ENCODE data around the gene SMCO4. TPM values are rescaled to one million over a fixed set of nuclear protein-coding genes. Genes with fewer than 3 reads are reported as not detected.

The SMCO4 gene
- total RNA-seq, 1 donor from 2014 or later = 9.6 TPM

DNA sequence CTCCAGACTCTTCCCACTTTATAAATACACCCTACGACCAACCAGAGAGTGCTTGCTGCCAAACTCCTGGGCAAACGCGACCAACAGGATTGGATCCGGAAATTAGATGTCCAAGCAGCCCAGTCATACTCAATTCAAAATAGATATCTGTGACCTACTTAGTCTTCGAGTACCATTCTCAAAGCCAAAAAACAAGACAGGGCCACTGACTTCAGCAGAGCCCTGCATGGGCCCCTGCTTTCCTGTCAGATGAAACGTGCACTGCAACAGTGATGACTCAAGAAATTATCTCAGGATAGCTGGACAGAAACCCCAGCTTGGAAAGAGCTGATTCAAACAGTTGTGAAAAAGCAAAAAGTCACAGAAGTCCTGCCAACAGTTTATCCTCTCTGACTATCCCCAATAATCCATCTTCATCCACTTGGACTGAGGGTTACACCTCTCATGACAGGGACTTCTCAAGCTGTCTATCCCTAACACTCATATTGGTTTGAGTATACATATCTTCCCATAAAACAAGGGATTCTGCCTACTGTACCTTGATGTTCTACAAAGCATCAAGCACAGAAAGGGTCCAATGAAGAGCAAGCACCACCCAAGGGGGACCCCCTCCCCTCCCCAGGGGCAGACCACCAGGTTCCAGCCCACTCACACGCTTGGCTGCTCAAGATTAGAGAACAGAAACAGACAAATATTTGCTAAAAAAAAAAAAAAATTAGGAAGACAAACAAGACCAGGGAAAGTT, 17.4 kb downstream of the SMCO4 start:
- H3K4me3 ChIP-seq = no peak overlapping the region
- TF ChIP-seq, protein P1, sequence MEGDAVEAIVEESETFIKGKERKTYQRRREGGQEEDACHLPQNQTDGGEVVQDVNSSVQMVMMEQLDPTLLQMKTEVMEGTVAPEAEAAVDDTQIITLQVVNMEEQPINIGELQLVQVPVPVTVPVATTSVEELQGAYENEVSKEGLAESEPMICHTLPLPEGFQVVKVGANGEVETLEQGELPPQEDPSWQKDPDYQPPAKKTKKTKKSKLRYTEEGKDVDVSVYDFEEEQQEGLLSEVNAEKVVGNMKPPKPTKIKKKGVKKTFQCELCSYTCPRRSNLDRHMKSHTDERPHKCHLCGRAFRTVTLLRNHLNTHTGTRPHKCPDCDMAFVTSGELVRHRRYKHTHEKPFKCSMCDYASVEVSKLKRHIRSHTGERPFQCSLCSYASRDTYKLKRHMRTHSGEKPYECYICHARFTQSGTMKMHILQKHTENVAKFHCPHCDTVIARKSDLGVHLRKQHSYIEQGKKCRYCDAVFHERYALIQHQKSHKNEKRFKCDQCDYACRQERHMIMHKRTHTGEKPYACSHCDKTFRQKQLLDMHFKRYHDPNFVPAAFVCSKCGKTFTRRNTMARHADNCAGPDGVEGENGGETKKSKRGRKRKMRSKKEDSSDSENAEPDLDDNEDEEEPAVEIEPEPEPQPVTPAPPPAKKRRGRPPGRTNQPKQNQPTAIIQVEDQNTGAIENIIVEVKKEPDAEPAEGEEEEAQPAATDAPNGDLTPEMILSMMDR (IDR thresholded peaks at IDR 0.05) = no peak
- TF ChIP-seq POLR2AphosphoS5 (IDR thresholded peaks at IDR 0.05; ENCODE audit: insufficient read depth in 1 of 2, low read depth in 1 of 2) = no peak
- no peak for TF ChIP-seq POLR2A (IDR thresholded peaks at IDR 0.05)
- no peak for DNase-seq (ENCODE audit: extremely low spot score in 2 of 2)
- H3K27ac ChIP-seq = no peak overlapping the region
- H3K27me3 ChIP-seq = no peaks in the 10 kb centered on the region
- intact Hi-C loops (cut with DNase I) = no loop called here
- H3K36me3 ChIP-seq = no peaks in the 10 kb centered on the region
- peaks cover 24% of the 10 kb centered on the region for H3K4me1 ChIP-seq
- H3K9me3 ChIP-seq = no peaks in the 10 kb centered on the region

DNA sequence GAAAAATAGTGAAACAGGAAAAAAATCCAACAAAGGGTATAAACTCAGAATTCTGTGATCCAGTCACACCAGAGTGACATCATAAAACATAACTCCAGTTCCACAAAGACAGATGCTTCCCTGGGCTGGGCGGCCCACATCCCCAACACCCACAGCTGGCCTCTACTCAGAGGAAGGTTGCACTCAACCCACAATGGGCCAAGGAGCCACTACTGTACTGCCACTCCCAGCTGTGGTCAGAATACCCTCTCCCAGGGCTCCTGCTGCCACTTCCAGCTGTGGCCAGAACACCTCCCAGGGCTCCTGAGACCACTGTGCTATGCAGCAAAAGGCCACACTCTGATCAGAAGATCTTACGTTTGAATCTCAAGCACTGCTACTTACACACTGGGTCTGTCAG, 18.3 kb downstream of the SMCO4 start:
- peaks cover 26% of the 10 kb centered on the region for H3K4me1 ChIP-seq
- TF ChIP-seq, protein P1 (IDR thresholded peaks at IDR 0.05) = no peak
- TF ChIP-seq POLR2AphosphoS5 (IDR thresholded peaks at IDR 0.05; ENCODE audit: insufficient read depth in 1 of 2, low read depth in 1 of 2) (no peak), POLR2A (IDR thresholded peaks at IDR 0.05) (no peak)
- H3K9me3 ChIP-seq = no peaks in the 10 kb centered on the region
- H3K36me3 ChIP-seq = no peaks in the 10 kb centered on the region
- no peaks in the 10 kb centered on the region for H3K27me3 ChIP-seq
- no peak for DNase-seq (ENCODE audit: extremely low spot score in 2 of 2)
- intact Hi-C loops (cut with DNase I) = no loop called here
- no peak overlapping the region for H3K4me3 ChIP-seq
- no peak overlapping the region for H3K27ac ChIP-seq

DNA sequence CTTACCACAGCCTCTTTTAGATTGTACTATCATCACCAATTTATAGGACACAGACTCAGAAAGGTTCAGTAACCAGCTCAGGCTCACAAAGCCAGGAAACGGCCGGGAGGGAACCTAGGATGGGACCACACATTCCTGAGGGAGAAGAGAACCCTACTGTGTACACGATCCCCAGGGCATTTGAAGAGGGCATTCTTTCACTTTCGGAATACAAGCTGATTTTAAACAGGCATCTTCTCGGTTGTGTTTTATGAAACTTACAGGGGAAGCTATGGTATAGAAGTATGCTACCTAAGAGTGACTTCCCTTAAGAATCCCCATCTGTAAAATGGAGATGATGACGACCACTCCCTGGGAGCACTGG, 19.0 kb downstream of the SMCO4 start:
- Histone ChIP-seq H3K27ac (no peak overlapping the region), H3K4me1 (peaks cover 24% of the 10 kb centered on the region), H3K4me3 (no peak overlapping the region), H3K9me3 (no peaks in the 10 kb centered on the region), H3K36me3 (no peaks in the 10 kb centered on the region), H3K27me3 (no peaks in the 10 kb centered on the region)
- intact Hi-C loops (cut with DNase I) = no loop called here
- no peak for DNase-seq (ENCODE audit: extremely low spot score in 2 of 2)
- no peak for TF ChIP-seq POLR2AphosphoS5 (IDR thresholded peaks at IDR 0.05; ENCODE audit: insufficient read depth in 1 of 2, low read depth in 1 of 2)

DNA sequence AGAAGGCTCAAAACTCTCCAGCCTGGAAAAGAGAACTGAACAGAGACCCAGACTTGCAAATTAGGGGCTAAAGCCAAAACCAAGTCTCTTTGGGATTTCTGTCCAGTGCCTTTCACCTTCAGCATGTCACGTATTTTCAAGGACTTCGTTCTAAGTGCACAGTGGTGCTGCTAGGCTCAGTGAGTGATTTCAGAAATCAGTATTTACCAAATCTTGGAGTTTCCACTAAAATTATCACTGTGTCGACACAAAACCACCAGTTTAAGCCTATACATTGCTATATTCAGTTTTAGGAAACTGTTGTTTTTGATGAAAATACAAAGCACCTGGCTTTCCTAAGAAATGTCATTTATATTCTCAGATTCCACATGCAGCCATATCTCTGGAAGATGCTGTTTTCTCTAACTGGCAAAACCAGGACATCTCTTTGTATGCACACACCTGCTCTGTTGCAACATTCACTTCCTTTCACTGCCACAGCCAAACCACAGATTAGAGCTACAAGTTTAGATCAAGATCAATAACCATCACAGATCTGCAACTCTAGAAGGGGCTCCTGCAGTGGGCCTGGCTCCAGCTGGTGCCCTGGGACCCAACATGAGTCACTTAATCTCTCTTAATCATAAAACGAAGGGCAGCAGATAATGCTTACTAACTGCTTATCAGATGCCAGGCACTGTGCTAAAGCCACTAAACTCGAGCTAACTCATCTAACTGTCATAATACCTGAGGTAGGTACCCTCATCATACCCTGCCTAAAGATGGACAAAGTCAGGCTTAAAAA, 22.3 kb downstream of the SMCO4 start:
- intact Hi-C loops (cut with DNase I) = no loop called here
- DNase-seq (ENCODE audit: extremely low spot score in 2 of 2) = no peak
- H3K27ac ChIP-seq = no peak overlapping the region

DNA sequence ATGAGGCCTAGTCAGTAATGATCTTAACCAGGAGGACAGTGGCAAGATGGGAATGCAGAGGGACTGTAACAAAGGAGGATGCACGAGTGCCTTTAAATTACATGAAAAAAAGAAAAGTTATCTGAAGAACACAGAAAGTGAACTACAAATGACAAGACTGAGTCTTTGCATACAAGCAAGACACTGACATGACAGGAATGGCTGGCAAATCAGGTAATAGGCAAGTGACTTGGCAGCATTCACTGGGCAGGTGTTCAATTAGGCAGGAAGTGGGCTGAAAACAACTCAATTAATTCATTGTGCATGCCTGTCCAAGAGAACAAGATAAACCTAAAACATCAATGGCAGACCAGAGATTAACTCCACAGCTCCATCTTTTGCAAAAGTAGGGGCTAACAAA, 24.0 kb downstream of the SMCO4 start:
- Histone ChIP-seq H3K27ac (no peak overlapping the region), H3K4me3 (no peak overlapping the region), H3K27me3 (no peaks in the 10 kb centered on the region), H3K4me1 (peaks cover 21% of the 10 kb centered on the region), H3K9me3 (no peaks in the 10 kb centered on the region), H3K36me3 (no peaks in the 10 kb centered on the region)
- intact Hi-C loops (cut with DNase I) = no loop called here
- TF ChIP-seq, protein P1 (IDR thresholded peaks at IDR 0.05) = no peak
- DNase-seq (ENCODE audit: extremely low spot score in 2 of 2) = no peak

More for the DNA sequence above, 22.3 kb downstream of the SMCO4 start:
- no peaks in the 10 kb centered on the region for H3K27me3 ChIP-seq
- no peaks in the 10 kb centered on the region for H3K36me3 ChIP-seq
- TF ChIP-seq POLR2A (IDR thresholded peaks at IDR 0.05) = no peak
- H3K4me1 ChIP-seq = peaks cover 13% of the 10 kb centered on the region
- H3K9me3 ChIP-seq = no peaks in the 10 kb centered on the region
- H3K4me3 ChIP-seq = no peak overlapping the region

DNA sequence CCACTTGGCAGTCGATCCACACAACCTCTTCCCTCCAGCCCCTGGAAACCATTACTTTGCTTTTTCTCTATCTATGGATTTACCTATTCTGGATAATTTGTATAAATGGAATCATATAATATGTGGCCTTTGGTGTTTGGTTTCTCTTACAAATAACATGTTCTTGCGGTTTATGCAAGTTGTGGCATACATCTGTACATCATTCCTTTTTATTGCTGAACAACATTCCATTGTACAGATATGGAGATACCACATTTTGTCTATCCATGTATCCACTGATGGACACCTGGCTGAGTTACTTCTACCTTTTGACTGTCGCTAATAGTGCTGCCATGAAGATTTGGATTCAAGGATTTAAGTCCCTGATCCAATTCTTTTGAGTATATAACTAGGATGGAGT, 25.1 kb downstream of the SMCO4 start:
- no peak for DNase-seq (ENCODE audit: extremely low spot score in 2 of 2)
- Histone ChIP-seq H3K27me3 (no peaks in the 10 kb centered on the region), H3K9me3 (no peaks in the 10 kb centered on the region), H3K4me3 (no peak overlapping the region), H3K36me3 (no peaks in the 10 kb centered on the region), H3K27ac (no peak overlapping the region), H3K4me1 (peaks cover 21% of the 10 kb centered on the region)
- intact Hi-C loops (cut with DNase I) = no loop called here
- TF ChIP-seq, protein P1 (IDR thresholded peaks at IDR 0.05) = no peak
- TF ChIP-seq POLR2A (IDR thresholded peaks at IDR 0.05) (no peak), POLR2AphosphoS5 (IDR thresholded peaks at IDR 0.05; ENCODE audit: insufficient read depth in 1 of 2, low read depth in 1 of 2) (no peak)
